IMR-90 (cell line): ENCODE results near the gene TLK2. TPM values are rescaled to one million over a fixed set of nuclear protein-coding genes. Genes with fewer than 3 reads are reported as not detected.

Experiments used
- ATAC-seq: fragments of 200-7000 bp; cut with Tn5 transposase; 2 replicates; pipeline ENCODE4 v1.9.1; 2020; ENCODE audit warnings: low read depth, mild to moderate bottlenecking, moderate library complexity
- BruUV-seq: library from RNA; stranded (reverse); fragments of 400-500 nt; replicated peaks from 2 replicates; lab custom pipeline; 2021; lab: Mats Ljungman, UMichigan
- CTCF ChIA-PET: fragments of 300-600 bp; formaldehyde crosslinking; extraction: SDS; loops from one replicate; lab custom pipeline; 2021; ENCODE audit warnings: antibody characterized with exemption; lab: Yijun Ruan, JAX
- POLR2A ChIA-PET: fragments of 300-600 bp; sonication (Branson Sonifier 250); formaldehyde crosslinking; loops from one replicate; lab custom pipeline; 2022; ENCODE audit warnings: antibody characterized with exemption; ENCODE audit not compliant: unreplicated experiment; lab: Charles Lee
- DNase-seq: peaks from one replicate; pipeline ENCODE4 v3.0.0; 2013
- H2AFZ ChIP-seq: replicated peaks from 2 replicates; pipeline ENCODE3; 2013; ENCODE audit warnings: low read length, mild to moderate bottlenecking; ENCODE audit not compliant: poor library complexity
- H2AK5ac ChIP-seq: 2 replicates; pipeline ENCODE4 v1.6.1; 2013; ENCODE audit warnings: low read depth, low read length, inconsistent platforms
- H2AK9ac ChIP-seq: replicated peaks from 2 replicates; pipeline ENCODE3; 2013; ENCODE audit warnings: mild to moderate bottlenecking, low read depth, low read length, moderate library complexity; ENCODE audit not compliant: poor library complexity
- H2BK120ac ChIP-seq: 2 replicates; pipeline ENCODE4 v1.6.1; 2013; ENCODE audit warnings: low read depth, low read length, inconsistent platforms
- H2BK15ac ChIP-seq: 3 replicates; pipeline ENCODE4 v1.6.1; 2013; ENCODE audit warnings: low read depth, low read length, inconsistent platforms
- H2BK20ac ChIP-seq: 2 replicates; pipeline ENCODE4 v1.6.1; 2013; ENCODE audit warnings: low read depth, mild to moderate bottlenecking, inconsistent platforms, low read length, moderate library complexity
- H2BK5ac ChIP-seq: 2 replicates; pipeline ENCODE4 v1.6.1; 2013; ENCODE audit warnings: mild to moderate bottlenecking, low read depth, low read length, inconsistent platforms; ENCODE audit not compliant: poor library complexity, severe bottlenecking
- H3K14ac ChIP-seq: replicated peaks from 2 replicates; pipeline ENCODE4 v1.6.1; 2013; ENCODE audit warnings: low read depth, low read length, inconsistent platforms
- H3K18ac ChIP-seq: 2 replicates; pipeline ENCODE4 v1.6.1; 2013; ENCODE audit warnings: low read depth, low read length, control low read depth
- H3K23ac ChIP-seq: 2 replicates; pipeline ENCODE4 v1.6.1; 2013; ENCODE audit warnings: low read depth, low read length, inconsistent platforms
- H3K27ac ChIP-seq: 2 replicates; pipeline ENCODE4 v1.5.1; 2013; ENCODE audit warnings: mild to moderate bottlenecking, control low read depth, low read length; ENCODE audit not compliant: insufficient read depth
- H3K27me3 ChIP-seq: 2 replicates; pipeline ENCODE4 v1.6.1; 2013; ENCODE audit warnings: low read length; ENCODE audit not compliant: control insufficient read depth, insufficient read depth
- H3K36me3 ChIP-seq: 2 replicates; pipeline ENCODE4 v1.6.1; 2013; ENCODE audit warnings: low read length, mixed read lengths; ENCODE audit not compliant: control insufficient read depth, insufficient read depth
- H3K4ac ChIP-seq: 2 replicates; pipeline ENCODE4 v1.6.1; 2013; ENCODE audit warnings: low read depth, low read length, inconsistent platforms
- H3K4me1 ChIP-seq: 2 replicates; pipeline ENCODE4 v1.6.1; 2013; ENCODE audit warnings: low read length, mixed read lengths; ENCODE audit not compliant: control insufficient read depth, insufficient read depth
- H3K4me2 ChIP-seq: 2 replicates; pipeline ENCODE4 v1.6.1; 2013; ENCODE audit warnings: low read depth, mild to moderate bottlenecking, control low read depth, low read length, moderate library complexity
- H3K4me3 ChIP-seq: 2 replicates; pipeline ENCODE4 v1.5.1; 2013; ENCODE audit warnings: low read depth, mild to moderate bottlenecking, control low read depth, low read length, moderate library complexity; ENCODE audit not compliant: insufficient read depth
- H3K56ac ChIP-seq: 2 replicates; pipeline ENCODE4 v1.6.1; 2013; ENCODE audit warnings: low read length, inconsistent platforms; ENCODE audit not compliant: insufficient read depth; ENCODE audit errors: extremely low read depth
- H3K79me1 ChIP-seq, 2 experiments: 2 replicates each; pipeline ENCODE4 v1.6.1; 2013; ENCODE audit warnings: low read length in 2 of 2, inconsistent platforms in 1 of 2, low read depth in 1 of 2
- H3K9ac ChIP-seq: 2 replicates; pipeline ENCODE4 v1.6.1; 2013; ENCODE audit warnings: low read depth, low read length, control low read depth
- H3K9me1 ChIP-seq: 2 replicates; pipeline ENCODE4 v1.6.1; 2013; ENCODE audit warnings: low read length, inconsistent platforms; ENCODE audit not compliant: insufficient read depth
- H3K9me3 ChIP-seq: 2 replicates; pipeline ENCODE4 v1.6.1; 2013; ENCODE audit warnings: low read length; ENCODE audit not compliant: control insufficient read depth, insufficient read depth
- H4K20me1 ChIP-seq: 2 replicates; pipeline ENCODE4 v1.6.1; 2013; ENCODE audit warnings: low read length, inconsistent platforms; ENCODE audit not compliant: insufficient read depth
- H4K5ac ChIP-seq: 2 replicates; pipeline ENCODE4 v1.6.1; 2013; ENCODE audit warnings: mild to moderate bottlenecking, low read depth, low read length, control low read depth
- H4K8ac ChIP-seq, 2 experiments: 2 replicates each; pipeline ENCODE4 v1.6.1; 2013; ENCODE audit warnings: low read depth in 2 of 2, low read length in 2 of 2, control low read depth in 1 of 2, inconsistent platforms in 1 of 2
- H4K91ac ChIP-seq: 2 replicates; pipeline ENCODE4 v1.6.1; 2013; ENCODE audit warnings: low read depth, low read length, inconsistent platforms; ENCODE audit not compliant: insufficient read depth
- CEBPB ChIP-seq: IDR thresholded peaks from 2 replicates; pipeline ENCODE4 v1.6.1; 2012; ENCODE audit warnings: low read depth, low read length, improper control_type of control experiment
- NFE2L2 ChIP-seq: fragments of 150-350 bp; IDR thresholded peaks from 2 replicates; pipeline ENCODE4 v1.6.1; 2016; ENCODE audit warnings: low read depth, mild to moderate bottlenecking, low read length
- WGBS, 2 experiments: methylation state at CpG; one replicate each; pipeline versions ENCODE4 v1.1.5 to v1.1.7; 2013; ENCODE audit warnings: missing lambda C conversion rate in 2 of 2; ENCODE audit not compliant: insufficient read length in 1 of 2; ENCODE audit errors: extremely low coverage in 2 of 2; 5-methylcytosine and 5-hydroxymethylcytosine counted together
- dilution Hi-C: fragments of 300-500 bp; cut with HindIII; formaldehyde crosslinking; loops from one replicate; pipeline ENCODE4 v1.14.3; 2018; ENCODE audit warnings: low sequenced_read_pairs; ENCODE audit not compliant: unreplicated experiment
- in situ Hi-C: fragments of 300-500 bp; cut with MboI; formaldehyde crosslinking; loops from 3 replicates; pipeline ENCODE4 v1.14.3; 2019; ENCODE audit warnings: low sequenced_read_pairs, inconsistent platforms, mixed read lengths
- intact Hi-C: fragments of 100-400 bp; cut with micrococcal nuclease; formaldehyde crosslinking; loops from 2 replicates; pipeline ENCODE4 v1.10.0; 2022
- polyA plus RNA-seq, 3 experiments: library from polyadenylated mRNA; depleted of rRNA; stranded (reverse); fragments of >200 nt; gene quantifications; 2 replicates each; pipeline ENCODE4 v1.2.3, GENCODE V29; 2012; ENCODE audit warnings: low replicate concordance in 1 of 3
- total RNA-seq: library from RNA; depleted of rRNA; stranded (reverse); fragments of >200 nt; gene quantifications from 2 replicates; pipeline ENCODE4 v1.2.3, GENCODE V29; 2012

TLK2 gene
- total and polyA plus RNA-seq, 2 of the 4 experiments (the other 2 are of a cell fraction) = 35.7 to 39.4 TPM

GRCh38 chr17:62625870-62626200, 147.2 kb downstream of the TLK2 start:
- H3K27me3 ChIP-seq = no peaks in the 10 kb centered on the region
- H3K4me2 ChIP-seq = no peak overlapping the region; the same call in 1 of the 2 replicates
- H2BK5ac ChIP-seq = no peak overlapping the region
- no peak for ATAC-seq
- no peak overlapping the region for H4K5ac ChIP-seq
- no peaks in the 10 kb centered on the region for H3K9me3 ChIP-seq
- H3K4me3 ChIP-seq = no peak overlapping the region
- H4K8ac ChIP-seq = no peak overlapping the region; a peak in 1 of 4 replicates
- H2BK120ac ChIP-seq = no peak overlapping the region
- in situ Hi-C loops (no loop called here), dilution Hi-C loops (no loop called here), intact Hi-C loops (loop anchor here (5.0 kb wide), 1 partner anchor 341 kb away; the partner anchor contains the start of gene TANC2)
- H2BK15ac ChIP-seq = no peak overlapping the region; the same call in 2 of the 3 replicates
- no peak overlapping the region for H4K91ac ChIP-seq
- no peak overlapping the region for H3K9ac ChIP-seq
- no peak overlapping the region for H3K23ac ChIP-seq
- no peak overlapping the region for H2AK9ac ChIP-seq
- no peak overlapping the region for H3K56ac ChIP-seq
- no peak for DNase-seq
- peaks cover 18% of the 10 kb centered on the region for H3K9me1 ChIP-seq
- peaks cover 22% of the 10 kb centered on the region for H3K4me1 ChIP-seq
- peak overlapping the region; percentile 80; the same call in 1 of the 2 replicates for H2AK5ac ChIP-seq
- no TSS peak for BruUV-seq
- H3K27ac ChIP-seq = peak overlapping the region; percentile 20; the same call in 1 of the 2 replicates
- WGBS, 2 experiments = no CpG with 5 or more reads among the region's 4 CpGs
- ChIA-PET CTCF (no interaction called here), POLR2A (no interaction called here)
- H2AFZ ChIP-seq = no peak overlapping the region
- H3K79me1 ChIP-seq = peaks cover 4 to 41% of the 10 kb centered on the region in 2 experiments; a peak in 2 of 4 replicates
- no peak overlapping the region; the same call in 1 of the 2 replicates for H3K18ac ChIP-seq
- 0 out of 2 replicates have a peak overlapping the region, but pooled peaks have one; percentile 12 for H3K14ac ChIP-seq
- peaks cover 2% of the 10 kb centered on the region; the same call in 1 of the 2 replicates for H3K36me3 ChIP-seq
- H2BK20ac ChIP-seq = no peak overlapping the region
- TF ChIP-seq CEBPB (peak; percentile 65), NFE2L2 (no peak)
- H4K20me1 ChIP-seq = peaks cover 21% of the 10 kb centered on the region
- peak overlapping the region; percentile 10; the same call in 1 of the 2 replicates for H3K4ac ChIP-seq
